RWPE2 (cell line): ENCODE data around the gene EPM2A.

Source experiments
- ATAC-seq: fragments of 200-7000 bp; cut with Tn5 transposase; 3 replicates; pipeline ENCODE4 v1.9.1; 2021; ENCODE audit warnings: low read depth
- DNase-seq: peaks from one replicate; pipeline ENCODE4 v3.0.0-alpha.2; 2020; ENCODE audit warnings: low spot score
- H3K27ac ChIP-seq: fragments of 450-650 bp; 2 replicates; pipeline ENCODE4 v1.5.1; 2017; ENCODE audit warnings: mild to moderate bottlenecking; ENCODE audit not compliant: poor library complexity, severe bottlenecking
- H3K27me3 ChIP-seq: fragments of 250-450 bp; sonication (Bioruptor Pico); 2 replicates; pipeline ENCODE4 v1.5.1; 2021; ENCODE audit warnings: mild to moderate bottlenecking, moderate library complexity; ENCODE audit not compliant: insufficient read depth, poor library complexity, severe bottlenecking
- H3K36me3 ChIP-seq: fragments of 250-450 bp; sonication (Bioruptor Pico); 2 replicates; pipeline ENCODE4 v1.5.1; 2020; ENCODE audit warnings: low read depth, mild to moderate bottlenecking, moderate library complexity
- H3K4me1 ChIP-seq: fragments of 250-450 bp; sonication (Bioruptor Pico); 2 replicates; pipeline ENCODE4 v1.5.1; 2021; ENCODE audit warnings: mild to moderate bottlenecking, moderate library complexity; ENCODE audit not compliant: insufficient read depth, poor library complexity, severe bottlenecking
- H3K4me3 ChIP-seq: fragments of 250-450 bp; sonication (Bioruptor Pico); 2 replicates; pipeline ENCODE4 v1.5.1; 2021; ENCODE audit warnings: mild to moderate bottlenecking, moderate library complexity; ENCODE audit not compliant: severe bottlenecking
- H3K9me3 ChIP-seq: fragments of 250-450 bp; sonication (Bioruptor Pico); 2 replicates; pipeline ENCODE4 v1.5.1; 2021; ENCODE audit warnings: mild to moderate bottlenecking, moderate library complexity; ENCODE audit not compliant: severe bottlenecking
- TF ChIP-seq, protein P1 (sequence below): fragments of 450-650 bp; IDR thresholded peaks from one replicate; pipeline ENCODE4 v1.5.1; 2017; ENCODE audit warnings: mild to moderate bottlenecking, moderate library complexity; ENCODE audit not compliant: poor library complexity, severe bottlenecking

EPM2A gene

GRCh38 chr6:145763742-145764141, 28.4 kb upstream of the EPM2A start:
- DNase-seq (no peak), ATAC-seq (no peak)
- Histone ChIP-seq H3K4me3 (no peak overlapping the region), H3K36me3 (no peaks in the 10 kb centered on the region), H3K27me3 (no peaks in the 10 kb centered on the region), H3K27ac (no peak overlapping the region), H3K9me3 (no peaks in the 10 kb centered on the region), H3K4me1 (no peaks in the 10 kb centered on the region)
- TF ChIP-seq, protein P1, sequence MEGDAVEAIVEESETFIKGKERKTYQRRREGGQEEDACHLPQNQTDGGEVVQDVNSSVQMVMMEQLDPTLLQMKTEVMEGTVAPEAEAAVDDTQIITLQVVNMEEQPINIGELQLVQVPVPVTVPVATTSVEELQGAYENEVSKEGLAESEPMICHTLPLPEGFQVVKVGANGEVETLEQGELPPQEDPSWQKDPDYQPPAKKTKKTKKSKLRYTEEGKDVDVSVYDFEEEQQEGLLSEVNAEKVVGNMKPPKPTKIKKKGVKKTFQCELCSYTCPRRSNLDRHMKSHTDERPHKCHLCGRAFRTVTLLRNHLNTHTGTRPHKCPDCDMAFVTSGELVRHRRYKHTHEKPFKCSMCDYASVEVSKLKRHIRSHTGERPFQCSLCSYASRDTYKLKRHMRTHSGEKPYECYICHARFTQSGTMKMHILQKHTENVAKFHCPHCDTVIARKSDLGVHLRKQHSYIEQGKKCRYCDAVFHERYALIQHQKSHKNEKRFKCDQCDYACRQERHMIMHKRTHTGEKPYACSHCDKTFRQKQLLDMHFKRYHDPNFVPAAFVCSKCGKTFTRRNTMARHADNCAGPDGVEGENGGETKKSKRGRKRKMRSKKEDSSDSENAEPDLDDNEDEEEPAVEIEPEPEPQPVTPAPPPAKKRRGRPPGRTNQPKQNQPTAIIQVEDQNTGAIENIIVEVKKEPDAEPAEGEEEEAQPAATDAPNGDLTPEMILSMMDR = no peak

DNA sequence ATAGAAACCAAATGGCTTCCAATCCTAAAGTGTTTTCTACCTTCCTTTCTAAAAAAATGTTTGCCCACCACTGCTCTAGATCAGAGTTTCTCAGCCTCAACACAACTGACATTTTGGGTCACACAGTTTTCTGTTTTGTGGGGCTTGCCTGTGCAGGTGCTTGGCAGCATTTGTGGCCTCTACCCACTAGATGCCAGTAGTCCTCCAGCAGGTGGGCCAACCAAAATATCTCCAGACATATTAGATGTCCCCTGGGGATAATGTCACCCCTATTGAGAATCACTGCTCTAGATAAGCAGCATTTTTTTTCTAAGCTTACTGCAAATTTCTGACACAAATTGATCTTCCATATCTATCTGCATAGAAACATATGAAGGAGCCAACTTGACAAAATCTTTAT, 26.3 kb upstream of the EPM2A start:
- DNase-seq = no peak
- Histone ChIP-seq H3K4me3 (no peak overlapping the region), H3K27me3 (no peaks in the 10 kb centered on the region), H3K4me1 (peaks cover under 1% of the 10 kb centered on the region), H3K9me3 (no peaks in the 10 kb centered on the region), H3K27ac (no peak overlapping the region), H3K36me3 (no peaks in the 10 kb centered on the region)
- no peak for ATAC-seq
- TF ChIP-seq, protein P1 = peak; percentile 21

DNA sequence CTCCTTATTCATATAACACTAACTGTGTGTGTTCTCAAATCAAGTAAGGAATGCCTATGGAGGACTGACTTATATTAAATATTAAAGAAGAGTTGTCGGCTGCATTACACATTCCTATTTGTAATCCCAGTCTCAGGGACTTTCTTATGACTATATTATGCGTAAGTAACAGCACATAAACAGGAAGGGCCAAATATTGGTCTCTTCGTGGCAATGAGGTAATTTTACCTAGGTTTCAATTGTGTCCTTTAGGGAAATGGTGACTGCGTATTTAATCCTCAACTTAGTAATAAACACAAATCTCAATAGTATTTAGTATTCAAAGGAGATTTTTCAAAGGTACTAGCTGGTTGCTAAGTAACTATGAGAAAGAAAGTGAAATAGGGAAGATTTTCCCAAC, 22.8 kb upstream of the EPM2A start:
- no peak for ATAC-seq
- Histone ChIP-seq H3K27me3 (no peaks in the 10 kb centered on the region), H3K27ac (no peak overlapping the region), H3K9me3 (no peaks in the 10 kb centered on the region), H3K4me1 (peaks cover 15% of the 10 kb centered on the region), H3K36me3 (no peaks in the 10 kb centered on the region), H3K4me3 (no peak overlapping the region)
- no peak for DNase-seq
- TF ChIP-seq, protein P1 = no peak

DNA sequence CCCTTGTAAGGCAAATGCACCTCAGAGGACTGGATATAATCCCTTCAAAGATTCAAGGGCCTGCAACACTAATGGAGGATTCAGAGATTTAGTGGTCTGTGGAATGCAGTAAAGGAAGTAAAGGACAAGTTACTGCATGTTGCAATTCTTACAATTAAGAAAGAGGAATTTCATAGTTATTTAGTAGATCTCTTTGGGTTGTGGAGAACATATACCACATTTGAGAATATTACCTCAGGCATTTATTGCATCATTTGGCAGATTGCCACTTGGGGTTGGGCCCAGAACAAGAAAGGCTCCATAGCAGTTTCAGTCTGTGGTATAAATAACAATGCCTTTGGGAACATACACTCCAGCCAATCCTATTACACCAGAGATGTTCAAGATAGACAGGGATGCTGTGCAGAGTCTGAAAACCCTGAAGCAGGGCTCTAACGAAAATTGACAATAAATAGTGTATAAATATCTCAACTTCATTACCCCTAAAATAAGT, 20.9 kb upstream of the EPM2A start:
- Histone ChIP-seq H3K4me1 (peaks cover 15% of the 10 kb centered on the region), H3K27ac (peak overlapping the region; percentile 89), H3K27me3 (no peaks in the 10 kb centered on the region), H3K4me3 (no peak overlapping the region), H3K36me3 (no peaks in the 10 kb centered on the region), H3K9me3 (no peaks in the 10 kb centered on the region)
- ATAC-seq (peak; percentile 90), DNase-seq (peak; percentile 58)
- TF ChIP-seq, protein P1 = no peak

- ATAC-seq (no peak), DNase-seq (no peak)
- TF ChIP-seq, protein P1 = no peak
- peak overlapping the region; percentile 89 for H3K27ac ChIP-seq
- peaks cover 15% of the 10 kb centered on the region for H3K4me1 ChIP-seq
- H3K4me3 ChIP-seq = no peak overlapping the region
- H3K9me3 ChIP-seq = no peaks in the 10 kb centered on the region
- no peaks in the 10 kb centered on the region for H3K27me3 ChIP-seq
- no peaks in the 10 kb centered on the region for H3K36me3 ChIP-seq
Measured at GRCh38 chr6:145755682-145756081, 20.4 kb upstream of the EPM2A start.
